GM08714 (cell line): ENCODE results near the gene NT5DC4.

Source experiments
- H3K4me3 ChIP-seq: fragments of 200-500 bp; sonication (Bioruptor generic); 2 replicates; pipeline ENCODE4 v1.5.1; 2014; ENCODE audit warnings: mild to moderate bottlenecking, low read length, inconsistent platforms
- ZNF274 ChIP-seq: IDR thresholded peaks from 2 replicates; pipeline ENCODE4 v1.6.1; 2012; ENCODE audit warnings: mild to moderate bottlenecking, low read depth, low read length

NT5DC4 gene

GRCh38 chr2:112787294-112787693 is 66.5 kb downstream of the NT5DC4 start:
- H3K4me3 ChIP-seq = no peak overlapping the region
- no peak for TF ChIP-seq ZNF274

DNA sequence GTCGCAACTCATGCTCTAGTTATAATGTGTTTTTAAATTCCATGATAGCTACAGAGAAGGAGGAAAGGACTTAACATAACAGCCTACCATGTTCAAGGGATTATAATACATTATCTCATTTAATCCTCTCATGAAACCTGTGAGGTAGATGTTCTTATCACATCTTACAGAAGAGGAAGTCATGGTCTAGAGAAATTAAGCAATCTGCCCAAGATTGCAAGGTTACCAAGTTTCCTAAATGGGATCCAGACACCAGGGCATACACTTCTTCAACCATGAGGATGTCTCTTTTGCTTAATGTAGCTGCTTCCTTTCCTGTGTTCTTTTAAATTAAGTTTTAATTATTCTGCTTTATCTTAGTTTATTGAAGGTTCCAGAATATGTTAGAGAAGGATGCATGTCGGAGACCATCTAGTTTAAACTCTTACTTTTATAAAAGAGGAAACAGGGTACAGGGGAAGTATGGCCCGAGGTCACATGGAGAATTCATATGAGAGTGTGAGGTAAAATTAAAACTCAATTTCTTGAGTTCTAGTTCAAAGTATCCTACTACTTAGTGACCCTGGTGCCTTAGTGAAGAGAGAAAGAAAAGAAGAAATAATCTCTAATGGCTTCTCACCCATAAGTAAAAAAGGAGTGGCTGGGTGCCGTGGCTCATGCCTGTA is 67.0 kb downstream of the NT5DC4 start:
- no peak overlapping the region for H3K4me3 ChIP-seq
- TF ChIP-seq ZNF274 = no peak

DNA sequence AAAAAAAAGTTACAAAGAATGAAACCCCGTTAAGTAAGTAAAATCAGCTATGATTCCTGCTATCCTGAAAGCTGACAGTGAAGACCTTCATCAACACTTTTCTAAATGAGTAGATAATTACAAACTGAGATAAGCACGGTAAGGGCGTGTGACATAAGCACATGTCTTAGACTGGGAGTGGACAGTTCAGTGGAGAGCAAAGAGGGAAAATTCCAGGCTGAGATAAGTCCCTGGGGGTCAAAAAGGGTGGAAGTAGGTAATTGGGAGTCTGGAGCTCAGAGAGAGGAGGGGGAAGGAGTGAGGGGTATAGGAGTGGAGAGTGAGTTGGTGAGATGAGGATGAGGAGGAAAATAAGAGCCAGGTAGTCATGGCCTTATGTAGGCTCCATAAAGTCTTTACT is 67.8 kb downstream of the NT5DC4 start:
- no peak for TF ChIP-seq ZNF274

More for the DNA sequence above, 67.8 kb downstream of the NT5DC4 start:
- no peak overlapping the region for H3K4me3 ChIP-seq
